Stimulated activated CD8-positive, alpha-beta memory T cell treated with anti-CD3 and anti-CD28 coated beads, Interleukin-4, amount 100 ng/mL, for 48 hours (primary cell): ENCODE measurements around the gene MAP3K14.

Experiments
- DNase-seq: peaks from one replicate; pipeline ENCODE4 v3.0.0-alpha.2; 2020

The MAP3K14 gene

DNA sequence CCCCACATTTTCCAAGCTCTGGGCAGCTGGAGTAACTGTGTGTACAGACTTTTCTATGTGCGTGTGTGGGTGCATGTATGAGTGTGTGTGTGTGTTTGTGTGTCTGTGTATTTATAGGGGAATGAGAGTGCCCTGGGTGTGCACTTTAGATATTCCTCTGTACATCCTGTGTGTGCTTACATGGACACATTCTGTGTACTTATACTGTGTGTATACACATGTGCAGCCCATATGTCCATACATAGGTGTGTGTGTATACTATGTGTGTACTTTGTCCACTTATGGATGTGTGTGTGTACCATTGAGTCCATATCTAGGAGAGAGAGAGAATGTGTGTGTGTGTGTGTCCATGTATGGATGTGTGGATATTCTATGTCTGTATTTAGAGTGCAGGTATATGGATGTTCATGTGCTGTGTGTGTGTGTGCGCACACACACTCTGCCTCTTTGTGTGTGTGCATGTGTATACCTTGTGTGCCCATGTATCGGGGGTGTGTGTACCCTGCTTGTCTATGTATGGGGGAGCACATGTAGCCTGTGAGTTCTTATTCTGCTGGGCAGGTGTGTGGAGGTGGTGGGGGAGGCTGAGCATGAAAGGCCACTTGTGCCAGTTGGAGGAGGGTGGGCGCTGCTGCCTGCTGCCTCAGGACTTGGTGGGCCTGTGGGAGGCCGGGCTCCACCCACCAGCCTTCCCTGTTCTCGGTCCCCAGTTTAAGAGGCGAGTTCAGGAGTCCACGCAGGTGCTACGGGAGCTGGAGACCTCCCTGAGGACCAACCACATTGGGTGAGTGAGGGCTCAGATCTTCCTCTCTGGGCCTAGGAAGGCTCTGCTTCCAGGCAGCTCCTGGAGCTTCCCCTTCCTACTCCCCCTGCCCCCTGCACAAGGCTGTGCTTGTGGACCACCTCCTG, 84.1 kb downstream of the MAP3K14 start:
- no peak for DNase-seq

GRCh38 chr17:45231481-45232116, 85.2 kb downstream of the MAP3K14 start:
- DNase-seq = peak; percentile 66

DNA sequence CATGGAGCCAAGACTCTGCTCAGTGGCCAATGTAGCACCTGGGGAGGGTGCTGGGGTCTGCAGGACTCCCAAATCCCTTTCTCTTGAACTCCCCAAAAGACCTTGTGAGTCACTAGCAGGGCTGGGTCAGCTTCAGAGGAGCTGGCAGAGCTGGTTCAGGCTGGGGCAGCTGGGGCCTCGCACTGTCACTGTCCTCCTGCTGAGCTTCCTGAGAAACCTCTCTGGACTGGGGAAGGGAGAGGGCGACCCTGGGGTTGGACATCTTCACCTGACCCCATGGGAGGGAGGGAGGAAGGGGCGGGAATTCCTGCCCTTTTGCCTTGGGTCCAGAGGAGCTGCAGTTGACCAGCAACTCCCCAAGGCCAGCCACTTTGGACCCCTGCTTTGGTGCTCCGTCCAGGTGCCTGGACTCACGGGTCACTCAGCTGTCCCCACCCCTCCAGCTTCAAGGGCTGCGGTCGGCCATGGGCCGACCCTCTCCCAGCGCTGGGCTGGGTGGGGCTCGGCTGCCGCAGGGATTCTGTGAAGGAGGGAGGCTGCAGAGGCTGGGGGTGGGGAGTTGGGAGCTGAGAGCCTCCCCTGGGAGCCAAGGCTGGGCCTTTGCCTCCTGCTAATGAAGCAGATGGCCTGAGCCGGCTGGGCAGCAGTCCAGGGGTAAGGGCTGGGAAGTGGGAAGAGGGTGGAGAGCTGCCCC, 85.9 kb downstream of the MAP3K14 start:
- peak; percentile 48 for DNase-seq

DNA sequence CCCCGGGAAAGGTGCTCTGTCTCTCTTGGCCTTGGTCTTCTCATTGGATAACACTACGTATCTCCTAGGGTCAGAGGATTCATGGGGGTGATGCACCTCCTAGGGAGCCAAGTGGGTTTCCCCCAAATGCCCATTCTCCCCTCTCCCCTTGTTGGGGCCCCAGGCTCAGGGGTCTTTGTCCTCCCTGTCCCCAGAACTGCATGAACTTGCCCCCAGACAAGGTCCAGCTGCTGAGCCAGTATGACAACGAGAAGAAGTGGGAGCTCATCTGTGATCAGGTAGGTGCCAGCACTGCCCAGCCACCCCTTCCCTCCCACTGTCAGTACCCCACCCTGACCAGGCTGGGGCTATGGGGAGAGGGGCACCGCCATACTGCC, 86.4 kb downstream of the MAP3K14 start:
- DNase-seq = no peak

DNA sequence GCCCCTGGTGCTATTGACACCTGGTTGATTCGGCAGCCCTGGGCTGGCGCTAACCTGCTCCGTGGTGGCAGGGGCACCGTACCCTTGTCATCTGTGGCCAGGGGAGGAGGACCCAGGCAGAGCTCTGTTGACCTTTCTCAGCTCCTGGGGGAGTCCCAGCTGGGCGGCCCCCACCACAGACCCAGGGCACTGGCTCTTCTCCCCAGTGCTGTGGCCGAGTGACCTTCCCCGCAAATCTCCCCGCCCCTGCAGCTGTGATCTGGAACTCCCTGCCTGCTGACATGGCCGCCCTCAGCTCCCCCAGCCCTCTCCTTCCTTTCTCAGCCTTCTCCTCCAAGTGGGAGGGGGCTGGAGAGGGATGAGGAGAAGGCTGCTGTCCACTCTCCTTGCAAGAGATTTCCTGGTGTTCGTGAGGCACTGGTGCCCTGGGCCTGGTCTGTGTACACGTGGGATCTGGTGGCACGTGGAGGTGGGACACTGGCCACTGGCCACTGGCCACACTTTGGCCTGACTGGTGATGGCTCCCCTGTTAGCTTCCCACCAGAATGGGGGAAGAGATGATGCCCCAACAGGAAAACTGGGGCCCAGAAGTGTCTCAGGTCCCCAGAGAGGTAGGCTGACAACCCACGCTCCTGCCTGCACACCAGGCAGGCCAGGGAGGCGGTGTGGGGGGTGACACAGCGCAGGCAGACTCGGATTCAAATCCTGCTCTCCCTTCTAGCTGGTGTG, 87.0 kb downstream of the MAP3K14 start:
- DNase-seq = peak; percentile 73

- peak; percentile 96 for DNase-seq
Measured at GRCh38 chr17:45228763-45229539, 87.9 kb downstream of the MAP3K14 start.

DNA sequence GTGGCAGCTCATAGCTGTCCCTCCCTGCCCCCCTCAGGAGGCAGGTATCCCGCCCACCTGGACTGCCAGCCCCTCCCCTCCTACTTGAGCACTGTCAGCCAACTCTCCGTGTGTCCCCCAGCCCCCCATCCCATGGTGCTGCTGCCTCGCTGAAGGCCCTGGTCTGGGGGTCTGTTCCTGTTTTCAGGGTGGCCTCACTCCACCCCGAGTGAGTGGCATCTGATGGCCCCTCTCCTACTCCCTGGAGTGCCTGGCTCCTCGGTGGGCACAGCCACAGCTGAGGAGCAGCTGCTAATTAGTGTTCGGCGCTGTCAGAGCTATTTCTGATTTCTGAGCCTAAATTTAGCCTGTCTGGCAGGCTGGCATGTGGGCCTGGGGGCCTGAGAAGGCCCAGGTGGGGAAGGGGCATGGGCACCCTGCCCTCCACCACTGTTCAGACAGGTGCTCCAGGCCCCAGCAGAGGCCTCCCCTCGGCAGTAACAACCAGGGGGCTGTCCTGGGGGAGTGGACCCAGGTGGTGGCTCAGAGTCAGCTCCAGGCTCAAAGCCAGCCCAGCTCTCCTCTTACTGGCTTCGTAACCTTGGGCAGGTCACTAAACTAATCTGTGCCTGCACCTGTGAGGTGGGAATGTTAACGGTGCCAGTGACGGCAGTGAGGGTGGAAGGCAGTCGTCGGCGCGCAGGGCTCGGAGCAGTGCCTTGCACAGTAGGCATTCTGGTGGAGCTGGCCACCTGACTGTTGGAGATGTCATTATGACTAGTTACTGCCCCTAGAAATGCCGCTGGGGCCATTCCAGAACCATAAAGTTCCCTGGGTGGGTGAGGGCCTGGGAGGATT, 88.7 kb downstream of the MAP3K14 start:
- DNase-seq = peak; percentile 68

DNA sequence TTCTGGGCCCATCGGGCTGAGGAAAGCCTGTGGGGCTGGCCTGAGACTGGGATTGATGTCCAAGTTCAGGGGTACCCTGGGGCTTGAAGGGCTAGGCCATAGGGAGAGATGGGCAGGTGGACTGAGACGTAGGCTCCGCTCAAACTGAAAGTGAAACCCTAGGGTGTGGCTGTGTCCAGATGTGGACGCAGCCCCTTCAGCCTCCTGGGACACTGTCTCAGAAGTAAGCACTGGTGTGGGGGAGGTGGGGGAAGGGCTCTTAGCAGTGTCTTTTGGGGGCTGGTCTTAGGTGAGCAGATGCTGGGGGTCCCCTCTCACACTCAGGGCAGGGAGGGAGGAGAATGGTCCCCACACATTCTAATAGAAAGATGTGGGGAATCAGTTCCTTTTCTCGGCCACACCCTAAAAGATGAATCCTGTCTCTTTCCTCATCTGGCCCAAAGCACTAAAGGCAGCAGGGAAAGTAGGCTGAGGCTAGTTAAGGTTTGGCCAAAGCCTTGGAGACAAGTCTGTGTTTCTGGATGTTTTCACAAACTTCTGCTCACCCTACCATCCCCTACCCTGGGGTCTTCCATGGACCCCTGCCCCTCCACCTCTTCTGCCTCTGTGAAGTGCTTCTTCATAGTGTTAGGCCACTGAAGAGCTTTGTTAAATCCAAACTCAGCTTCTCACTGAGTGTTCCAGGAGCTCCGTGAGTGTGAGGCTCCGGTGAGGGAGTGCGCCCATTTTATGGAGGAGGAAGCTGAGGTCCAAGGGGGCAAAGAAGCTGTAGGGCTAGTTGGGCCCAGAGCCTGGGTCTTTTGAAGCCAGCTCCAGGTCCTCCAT, 89.5 kb downstream of the MAP3K14 start:
- peak; percentile 73 for DNase-seq

DNA sequence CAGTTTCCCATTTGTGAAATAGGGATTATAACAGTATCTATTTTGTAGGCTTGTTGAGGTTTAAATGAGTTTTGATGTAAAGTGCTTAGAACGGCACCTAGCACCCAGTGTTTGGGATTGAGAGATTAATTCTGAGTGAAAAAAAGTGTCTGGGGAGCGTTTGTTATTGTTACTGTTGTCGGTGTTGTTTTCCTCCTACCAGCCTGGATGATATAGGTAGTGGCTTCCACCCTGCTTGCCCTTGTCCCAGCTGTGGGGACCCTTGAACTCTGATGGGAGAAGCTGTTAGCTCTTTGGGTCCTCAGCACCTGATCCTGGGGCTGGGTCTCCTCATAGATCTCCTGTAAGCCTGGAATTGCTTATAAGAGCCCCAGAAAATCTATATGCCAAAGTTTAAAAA, 90.2 kb downstream of the MAP3K14 start:
- no peak for DNase-seq

- DNase-seq = peak; percentile 97
Measured at GRCh38 chr17:45225964-45226530, 90.8 kb downstream of the MAP3K14 start.

DNA sequence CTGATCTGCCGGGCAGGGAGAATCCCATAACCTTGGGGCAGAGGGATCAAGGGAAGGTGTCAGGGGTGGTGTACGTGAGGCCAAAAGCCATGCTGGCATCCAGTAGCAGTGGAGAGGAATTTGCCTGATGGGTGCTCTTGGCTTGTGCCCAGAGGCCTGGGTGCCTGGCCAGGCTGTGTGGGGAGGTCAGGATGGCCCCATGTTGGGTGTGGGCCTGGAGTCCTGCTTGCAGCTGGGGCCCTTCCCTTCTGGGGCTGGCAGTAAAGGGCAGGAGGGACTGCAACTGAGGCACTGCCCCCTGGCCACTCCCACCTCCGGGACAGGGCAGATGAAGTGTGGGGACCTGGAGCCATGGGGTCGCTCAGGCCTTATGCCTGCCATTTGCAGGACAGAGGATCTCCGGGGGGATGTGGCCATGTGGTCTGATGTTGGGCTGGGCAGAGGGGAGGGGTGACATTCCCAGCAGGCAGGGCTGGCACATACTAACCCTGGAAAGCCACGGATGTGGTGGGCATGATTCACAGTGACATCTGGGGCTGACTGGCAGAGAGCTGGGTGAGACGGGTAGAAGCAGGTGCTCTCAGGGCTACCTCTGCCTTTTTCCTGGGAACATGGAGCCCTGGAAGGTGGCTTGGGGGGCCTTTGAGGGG, 91.6 kb downstream of the MAP3K14 start:
- peak; percentile 80 for DNase-seq

DNA sequence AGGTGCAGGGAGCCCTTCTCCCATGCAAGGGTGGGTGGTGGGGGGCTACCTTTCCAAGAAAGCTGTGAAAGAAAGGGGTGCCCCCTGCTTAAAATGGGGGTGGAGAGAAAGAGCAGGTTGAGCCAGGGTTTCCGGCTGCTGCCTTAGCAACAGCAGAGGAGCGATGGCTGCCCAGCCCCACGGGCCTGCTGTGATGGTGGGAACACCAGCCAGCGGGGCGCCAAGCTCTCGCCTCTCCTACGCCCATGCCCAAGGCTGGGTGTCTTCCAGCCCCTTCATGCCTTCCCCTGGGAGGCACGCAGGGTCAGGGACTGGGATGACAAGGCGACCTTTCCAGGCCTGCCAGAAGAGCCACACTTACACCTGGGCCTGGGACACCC, 92.2 kb downstream of the MAP3K14 start:
- peak; percentile 69 for DNase-seq

DNA sequence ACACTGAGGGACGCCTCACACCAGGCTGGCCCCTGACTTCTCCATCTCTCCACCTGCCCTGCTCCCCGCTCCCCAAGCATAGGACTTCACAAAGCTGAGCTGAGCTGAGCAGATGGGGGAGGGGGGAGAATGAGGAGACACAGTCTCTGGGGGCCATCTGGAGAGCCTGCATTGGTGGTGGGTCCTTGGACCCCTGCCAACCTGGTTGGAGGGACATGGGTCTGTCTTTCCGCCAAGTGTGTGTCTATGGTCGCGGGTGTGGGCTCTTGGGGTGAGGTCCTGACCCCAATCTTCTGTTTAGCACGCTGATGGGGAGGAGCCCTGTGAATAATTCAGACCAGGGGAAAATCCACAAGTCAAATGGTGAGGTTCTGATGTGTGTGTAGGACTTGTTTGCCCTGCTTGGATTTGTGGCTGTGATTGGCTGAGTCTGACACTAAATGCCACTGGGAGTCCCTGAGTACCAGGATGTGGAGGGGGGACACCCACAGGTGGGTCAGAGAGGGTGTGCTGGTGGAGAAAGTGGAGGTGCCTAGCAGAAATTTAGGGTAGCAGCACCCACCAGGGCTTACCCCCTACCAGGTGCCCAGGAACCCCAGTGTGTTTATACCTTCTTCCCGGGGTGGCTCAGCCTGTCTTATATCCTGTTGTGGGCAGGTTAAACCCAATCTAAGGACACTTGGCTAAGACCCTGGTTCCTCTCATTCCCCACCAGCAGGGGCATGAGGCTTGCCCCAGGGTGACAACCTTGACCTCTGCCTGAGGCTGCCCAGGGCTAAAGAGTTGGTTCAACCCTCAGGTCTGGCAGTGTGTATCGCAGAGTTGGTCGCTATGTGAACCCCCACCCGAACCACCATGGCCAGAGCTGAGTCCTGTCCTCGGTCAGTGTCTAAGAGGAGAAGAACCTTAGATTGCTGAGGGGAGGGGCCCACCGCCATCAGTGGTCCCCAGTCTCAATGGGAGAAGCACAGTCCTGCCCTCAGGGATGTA, 93.0 kb downstream of the MAP3K14 start:
- peak; percentile 79 for DNase-seq

GRCh38 chr17:45222996-45223538, 93.8 kb downstream of the MAP3K14 start:
- no peak for DNase-seq

DNA sequence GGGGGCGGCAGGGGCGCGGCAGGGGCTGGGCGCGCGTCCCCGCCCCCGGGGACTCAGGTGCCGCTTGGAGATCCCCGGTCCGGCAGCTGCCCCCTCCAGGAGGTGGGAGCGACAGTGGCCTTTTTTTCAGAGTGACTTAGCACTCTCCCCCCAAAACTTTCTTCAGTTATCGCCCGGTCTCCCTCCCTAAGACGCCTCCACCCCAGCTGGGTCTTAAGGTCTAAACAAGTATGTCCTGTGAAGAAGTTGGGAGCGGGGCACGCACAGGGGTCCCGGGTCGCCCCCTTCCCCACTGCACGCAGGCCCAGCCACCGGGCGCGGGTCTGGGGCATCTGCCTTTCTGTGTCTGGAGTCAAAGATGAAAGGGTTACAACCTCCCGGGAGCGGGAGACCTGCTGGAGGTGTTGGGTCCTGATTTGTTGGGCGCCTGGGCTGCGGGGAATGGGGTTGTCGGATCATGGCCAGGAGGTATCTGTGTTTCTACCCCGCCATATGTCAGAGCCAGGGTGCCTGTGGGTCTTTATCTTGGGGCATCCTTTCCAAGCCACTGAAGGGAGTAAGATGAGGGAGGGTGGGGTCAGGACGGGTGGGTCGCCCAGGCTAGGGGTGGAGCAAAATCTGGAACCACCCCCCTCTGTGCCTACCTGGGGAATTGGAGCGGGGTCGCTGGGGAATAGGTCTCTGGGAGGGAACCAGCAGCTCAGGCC, 94.4 kb downstream of the MAP3K14 start:
- DNase-seq = peak; percentile 82

GRCh38 chr17:45222014-45222288, 94.9 kb downstream of the MAP3K14 start:
- no peak for DNase-seq
